GM12801 (cell line): ENCODE data around the gene JCAD.

Source experiments
- TF ChIP-seq, protein P1 (sequence below): IDR thresholded peaks from one replicate; pipeline ENCODE4 v1.5.1; 2011; ENCODE audit warnings: control low read depth; ENCODE audit not compliant: insufficient read length; ENCODE audit errors: extremely low read depth

JCAD gene

GRCh38 chr10:30006410-30006809 is 53.0 kb downstream of the JCAD start:
- TF ChIP-seq, protein P1, sequence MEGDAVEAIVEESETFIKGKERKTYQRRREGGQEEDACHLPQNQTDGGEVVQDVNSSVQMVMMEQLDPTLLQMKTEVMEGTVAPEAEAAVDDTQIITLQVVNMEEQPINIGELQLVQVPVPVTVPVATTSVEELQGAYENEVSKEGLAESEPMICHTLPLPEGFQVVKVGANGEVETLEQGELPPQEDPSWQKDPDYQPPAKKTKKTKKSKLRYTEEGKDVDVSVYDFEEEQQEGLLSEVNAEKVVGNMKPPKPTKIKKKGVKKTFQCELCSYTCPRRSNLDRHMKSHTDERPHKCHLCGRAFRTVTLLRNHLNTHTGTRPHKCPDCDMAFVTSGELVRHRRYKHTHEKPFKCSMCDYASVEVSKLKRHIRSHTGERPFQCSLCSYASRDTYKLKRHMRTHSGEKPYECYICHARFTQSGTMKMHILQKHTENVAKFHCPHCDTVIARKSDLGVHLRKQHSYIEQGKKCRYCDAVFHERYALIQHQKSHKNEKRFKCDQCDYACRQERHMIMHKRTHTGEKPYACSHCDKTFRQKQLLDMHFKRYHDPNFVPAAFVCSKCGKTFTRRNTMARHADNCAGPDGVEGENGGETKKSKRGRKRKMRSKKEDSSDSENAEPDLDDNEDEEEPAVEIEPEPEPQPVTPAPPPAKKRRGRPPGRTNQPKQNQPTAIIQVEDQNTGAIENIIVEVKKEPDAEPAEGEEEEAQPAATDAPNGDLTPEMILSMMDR: no peak

DNA sequence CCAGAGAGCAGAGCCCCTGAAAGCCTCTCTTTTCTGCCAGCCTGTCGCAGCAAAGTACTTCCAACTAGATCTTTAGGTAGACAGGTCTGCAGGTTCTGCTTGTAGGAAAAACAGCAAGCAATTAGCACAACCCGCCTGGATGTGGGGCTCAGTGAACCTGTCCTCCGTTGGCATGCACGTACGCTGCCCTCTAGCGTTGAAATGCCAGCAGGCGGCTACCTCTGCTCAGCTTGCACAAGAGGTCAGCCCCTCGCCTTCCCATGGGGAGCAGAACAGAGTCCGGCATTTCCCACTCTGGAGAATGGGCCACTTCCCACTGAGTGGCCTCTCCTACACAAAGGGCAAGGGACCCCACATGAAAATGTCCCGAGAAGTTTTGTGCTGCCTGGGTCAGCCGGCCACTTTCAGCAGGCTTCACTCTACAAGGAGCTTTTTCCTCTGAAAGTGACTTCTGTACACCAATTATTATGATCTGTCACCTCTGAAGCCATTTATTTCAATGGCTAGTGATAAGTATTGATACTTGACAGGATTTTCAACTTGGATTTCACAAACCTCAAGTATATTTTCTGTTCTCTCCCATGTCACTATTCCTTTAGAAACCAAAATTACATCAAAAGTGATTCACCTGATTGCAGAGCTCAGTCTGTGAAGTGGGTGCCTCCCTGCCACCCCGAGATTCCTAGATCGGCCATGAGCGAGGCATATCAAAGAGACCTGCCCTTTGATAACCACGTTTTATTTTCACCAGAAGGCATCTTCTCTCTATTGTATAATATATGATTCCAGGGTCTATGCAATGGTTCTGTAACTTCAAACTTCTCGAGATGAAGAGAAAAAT is 56.7 kb downstream of the JCAD start:
- TF ChIP-seq, protein P1: peak; percentile 57

GRCh38 chr10:30000802-30001571 is 58.4 kb downstream of the JCAD start:
- TF ChIP-seq, protein P1: no peak

- TF ChIP-seq, protein P1: peak; percentile 97
Measured at GRCh38 chr10:29998142-29998808, 61.1 kb downstream of the JCAD start.

DNA sequence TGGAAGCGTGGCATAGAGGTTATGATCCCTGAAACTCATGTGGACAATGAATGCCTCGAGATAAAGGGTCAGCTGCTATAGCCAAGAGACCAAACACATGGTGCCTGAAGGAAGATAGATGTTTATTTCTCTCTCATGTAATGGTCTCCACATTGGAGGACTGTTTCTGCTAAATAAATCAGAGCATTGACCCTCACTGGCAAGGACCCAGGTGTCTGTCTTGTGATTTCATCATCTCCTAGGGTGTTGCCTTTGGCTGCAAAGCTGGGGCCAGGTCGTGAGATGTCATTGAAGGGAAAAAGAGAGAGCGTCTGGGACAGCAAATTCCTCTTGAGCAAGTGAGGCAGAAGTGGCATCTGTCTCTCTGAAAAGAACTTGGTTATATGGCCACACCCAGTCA is 64.6 kb downstream of the JCAD start:
- TF ChIP-seq, protein P1: no peak

DNA sequence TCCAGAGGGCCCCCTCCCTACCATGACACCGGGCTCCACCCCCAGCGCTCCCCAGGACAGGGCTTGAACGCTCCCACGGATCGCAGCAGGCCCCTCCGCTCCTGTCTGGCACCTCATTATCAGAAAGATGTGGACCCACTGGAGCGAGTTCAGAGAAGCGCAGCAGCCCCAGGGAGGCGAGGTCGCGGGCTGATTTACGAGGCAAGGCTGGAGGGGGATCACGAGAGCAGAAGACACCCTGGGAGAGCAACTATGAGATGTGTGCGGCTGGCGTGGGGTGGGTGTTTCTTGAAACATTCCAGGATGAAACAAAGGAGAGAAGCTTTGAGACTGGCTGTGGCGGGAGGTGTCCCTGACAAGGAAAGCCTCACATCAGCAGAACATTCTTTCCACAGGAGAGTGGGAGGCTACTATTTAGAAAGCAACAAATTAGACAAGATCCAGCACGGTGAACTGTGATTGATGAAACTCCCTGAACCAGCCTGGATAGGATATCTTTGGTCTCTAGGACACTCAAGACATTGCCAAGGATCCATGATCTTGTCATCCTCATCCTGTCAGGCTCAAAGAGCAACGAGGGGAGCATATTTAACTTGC is 66.0 kb downstream of the JCAD start:
- TF ChIP-seq, protein P1: no peak

DNA sequence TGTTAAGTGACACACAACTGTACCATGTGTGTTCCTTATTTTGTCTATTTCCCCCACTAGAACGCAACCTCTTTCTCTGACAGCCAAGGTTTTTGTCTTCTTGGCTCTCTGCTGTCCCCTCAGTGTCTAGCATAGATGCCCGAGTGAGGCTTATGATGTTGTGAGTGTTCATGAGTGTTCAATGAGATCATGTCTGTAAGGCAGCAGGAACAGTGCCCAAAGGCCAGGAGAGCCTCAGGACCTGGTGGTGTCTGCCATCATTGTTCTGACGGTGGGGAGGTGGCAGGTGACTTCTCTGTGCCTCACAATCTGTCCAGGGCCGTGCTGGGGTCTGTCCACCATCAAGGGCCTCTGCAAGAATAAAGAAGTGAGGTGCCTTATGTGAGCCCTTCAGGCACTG is 66.5 kb downstream of the JCAD start:
- TF ChIP-seq, protein P1: no peak
